Esophagus muscularis mucosa (tissue), 4 donors: ENCODE measurements around the gene CPB2. TPM values are rescaled to one million over a fixed set of nuclear protein-coding genes. Genes with fewer than 3 reads are reported as not detected.

Source experiments
- DNase-seq: peaks from one replicate; pipeline ENCODE4 v3.0.0-alpha.2; 2017; ENCODE audit errors: extremely low spot score
- H3K27ac ChIP-seq, 4 donors: fragments of 200-600 bp; sonication (generic); replicated peaks in 1 of 4; 1 replicate in 3 of 4; 2 replicates in 1 of 4; pipeline ENCODE4 v1.5.1; 2016 to 2019; ENCODE audit warnings: mild to moderate bottlenecking in 1 of 4
- H3K27me3 ChIP-seq, 4 donors: fragments of 200-600 bp; sonication (generic); one replicate each; pipeline versions ENCODE4 v1.5.1 to v1.6.0; 2016 to 2019
- H3K36me3 ChIP-seq, 4 donors: fragments of 200-600 bp; sonication (generic); one replicate each; pipeline ENCODE4 v1.5.1; 2016 to 2019
- H3K4me1 ChIP-seq, 4 donors: fragments of 200-600 bp; sonication (generic); one replicate each; pipeline ENCODE4 v1.5.1; 2016 to 2019
- H3K4me3 ChIP-seq, 4 donors: fragments of 200-600 bp; sonication (generic); 1 replicate in 2 of 4; 2 replicates in 2 of 4; pipeline ENCODE4 v1.5.1; 2016 to 2019; ENCODE audit warnings: mild to moderate bottlenecking in 4 of 4, moderate library complexity in 1 of 4
- H3K9me3 ChIP-seq, 4 donors: fragments of 200-600 bp; sonication (generic); 1 replicate in 3 of 4; 2 replicates in 1 of 4; pipeline ENCODE4 v1.5.1; 2016 to 2019
- EP300 ChIP-seq: sonication (generic); formaldehyde crosslinking; IDR thresholded peaks from one replicate; pipeline ENCODE4 v1.6.1; 2017; ENCODE audit warnings: antibody characterized with exemption
- POLR2A ChIP-seq: fragments of 450-650 bp; IDR thresholded peaks from one replicate; pipeline ENCODE4 v1.6.1; 2017; ENCODE audit warnings: antibody characterized with exemption, moderate library complexity, mild to moderate bottlenecking, low read depth
- POLR2AphosphoS5 ChIP-seq, 2 donors: sonication (generic); formaldehyde crosslinking; IDR thresholded peaks; one replicate each; pipeline ENCODE4 v1.6.1; 2017; ENCODE audit warnings: antibody characterized with exemption in 2 of 2
- WGBS: methylation state at CpG from one replicate; pipeline ENCODE4 v1.1.5; 2018; 5-methylcytosine and 5-hydroxymethylcytosine counted together
- intact Hi-C: fragments of 100-400 bp; cut with DNase I; formaldehyde crosslinking; loops from one replicate; pipeline ENCODE4 v1.15.1; 2023
- total RNA-seq, 4 donors: library from RNA; depleted of rRNA; stranded (reverse); fragments of >200 nt; gene quantifications; one replicate each; pipeline versions ENCODE4 v1.1.0 to v1.2.1, GENCODE V29; 2016
- TF ChIP-seq, protein P1 (sequence below), 3 experiments: fragments of 200-600 bp in 2 of 3; fragments of 450-650 bp in 1 of 3; sonication (generic) in 2 of 3; IDR thresholded peaks; one replicate each; pipeline ENCODE4 v1.5.1; 2017 to 2019; ENCODE audit warnings: antibody characterized with exemption in 3 of 3, mild to moderate bottlenecking in 2 of 3, moderate library complexity in 1 of 3

The CPB2 gene
- total RNA-seq, 4 donors from 2014 or later: not detected

DNA sequence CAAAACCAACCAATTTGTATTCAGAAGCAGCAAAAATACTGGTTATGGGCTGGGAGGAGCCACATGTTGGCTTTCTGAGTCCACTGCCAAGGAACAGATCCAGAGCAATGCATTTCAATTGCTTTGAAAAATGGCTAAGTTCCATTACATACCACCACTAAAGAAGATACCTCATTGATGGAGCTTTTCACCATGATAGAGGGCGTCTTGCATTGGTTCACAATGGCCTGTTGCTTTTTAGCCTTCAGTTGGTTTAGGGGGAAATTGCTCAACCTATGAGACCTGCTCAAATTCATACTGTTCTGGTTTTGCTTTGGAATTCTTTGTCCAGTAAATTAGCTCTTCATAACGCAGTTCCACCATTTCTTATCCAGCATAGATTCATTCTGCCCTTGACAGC is 21.2 kb upstream of the CPB2 start:
- no peaks in the 10 kb centered on the region for H3K4me1 ChIP-seq
- no peak for TF ChIP-seq POLR2AphosphoS5 (IDR thresholded peaks at IDR 0.05)
- TF ChIP-seq EP300: no peak
- no peak for TF ChIP-seq POLR2A
- TF ChIP-seq, protein P1, sequence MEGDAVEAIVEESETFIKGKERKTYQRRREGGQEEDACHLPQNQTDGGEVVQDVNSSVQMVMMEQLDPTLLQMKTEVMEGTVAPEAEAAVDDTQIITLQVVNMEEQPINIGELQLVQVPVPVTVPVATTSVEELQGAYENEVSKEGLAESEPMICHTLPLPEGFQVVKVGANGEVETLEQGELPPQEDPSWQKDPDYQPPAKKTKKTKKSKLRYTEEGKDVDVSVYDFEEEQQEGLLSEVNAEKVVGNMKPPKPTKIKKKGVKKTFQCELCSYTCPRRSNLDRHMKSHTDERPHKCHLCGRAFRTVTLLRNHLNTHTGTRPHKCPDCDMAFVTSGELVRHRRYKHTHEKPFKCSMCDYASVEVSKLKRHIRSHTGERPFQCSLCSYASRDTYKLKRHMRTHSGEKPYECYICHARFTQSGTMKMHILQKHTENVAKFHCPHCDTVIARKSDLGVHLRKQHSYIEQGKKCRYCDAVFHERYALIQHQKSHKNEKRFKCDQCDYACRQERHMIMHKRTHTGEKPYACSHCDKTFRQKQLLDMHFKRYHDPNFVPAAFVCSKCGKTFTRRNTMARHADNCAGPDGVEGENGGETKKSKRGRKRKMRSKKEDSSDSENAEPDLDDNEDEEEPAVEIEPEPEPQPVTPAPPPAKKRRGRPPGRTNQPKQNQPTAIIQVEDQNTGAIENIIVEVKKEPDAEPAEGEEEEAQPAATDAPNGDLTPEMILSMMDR (IDR thresholded peaks at IDR 0.05): no peak
- intact Hi-C loops: no loop called here
- H3K36me3 ChIP-seq: no peaks in the 10 kb centered on the region
- H3K27ac ChIP-seq: no peak overlapping the region
- no peaks in the 10 kb centered on the region for H3K9me3 ChIP-seq
- H3K4me3 ChIP-seq: no peak overlapping the region
- WGBS: 43% methylated on average over 2 of the region's 2 CpGs
- DNase-seq: no peak
- peaks cover 0 to 7% (median 0%) of the 10 kb centered on the region in 4 donors for H3K27me3 ChIP-seq

DNA sequence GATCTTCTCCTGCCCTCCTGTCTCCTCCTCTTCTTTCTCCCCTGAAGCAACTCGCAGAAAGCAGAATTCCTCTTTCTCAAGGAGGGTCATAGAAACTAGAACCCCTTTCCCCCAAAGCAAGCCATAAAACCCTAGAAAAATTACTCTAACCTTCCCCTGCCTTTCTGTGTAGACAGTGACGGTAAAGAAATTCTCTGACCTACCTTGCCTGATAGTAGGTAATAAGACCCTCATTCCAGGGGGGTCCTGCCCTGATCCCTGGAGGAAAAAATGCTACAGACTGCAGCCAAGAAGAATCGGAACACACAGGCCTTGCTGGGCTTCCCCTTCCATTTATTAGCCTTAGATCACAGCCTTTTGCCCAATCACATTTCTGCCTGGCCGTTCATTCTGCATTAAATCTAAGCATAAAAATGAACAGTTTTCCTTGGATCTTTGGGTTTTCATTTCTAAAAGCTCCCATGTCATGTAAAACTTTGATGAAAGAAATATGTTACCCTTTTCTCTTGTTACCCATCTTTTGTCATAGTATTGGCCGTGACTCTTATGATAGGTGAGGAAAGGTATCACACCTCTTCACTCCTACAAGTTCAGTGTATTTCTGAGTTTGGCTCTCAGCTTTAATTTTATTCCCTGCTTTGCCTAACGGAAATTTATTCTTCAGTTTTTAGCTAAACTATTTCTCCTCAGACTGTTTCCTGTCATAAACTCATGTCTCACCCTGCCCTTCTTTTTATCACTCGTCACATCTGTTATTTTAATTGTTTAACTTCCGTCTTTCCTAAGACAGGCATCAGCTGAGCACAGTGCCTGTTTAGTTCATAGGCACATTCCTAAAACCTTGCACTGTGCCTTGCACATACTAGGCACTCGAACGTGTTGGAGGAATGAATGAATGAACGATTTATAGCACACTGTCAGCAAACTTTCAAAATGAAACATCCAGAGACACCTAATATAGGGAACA is 20.4 kb upstream of the CPB2 start:
- Histone ChIP-seq H3K4me1 (no peaks in the 10 kb centered on the region), H3K9me3 (no peaks in the 10 kb centered on the region), H3K4me3 (no peak overlapping the region), H3K36me3 (no peaks in the 10 kb centered on the region), H3K27me3 (peaks cover 0 to 4% (median 0%) of the 10 kb centered on the region in 4 donors), H3K27ac (no peak overlapping the region)
- WGBS: 33% methylated on average over 11 of the region's 11 CpGs
- TF ChIP-seq EP300: no peak
- no peak for TF ChIP-seq POLR2A
- no peak for TF ChIP-seq POLR2AphosphoS5 (IDR thresholded peaks at IDR 0.05)
- TF ChIP-seq, protein P1 (IDR thresholded peaks at IDR 0.05): no peak
- intact Hi-C loops: no loop called here
- DNase-seq: no peak

DNA sequence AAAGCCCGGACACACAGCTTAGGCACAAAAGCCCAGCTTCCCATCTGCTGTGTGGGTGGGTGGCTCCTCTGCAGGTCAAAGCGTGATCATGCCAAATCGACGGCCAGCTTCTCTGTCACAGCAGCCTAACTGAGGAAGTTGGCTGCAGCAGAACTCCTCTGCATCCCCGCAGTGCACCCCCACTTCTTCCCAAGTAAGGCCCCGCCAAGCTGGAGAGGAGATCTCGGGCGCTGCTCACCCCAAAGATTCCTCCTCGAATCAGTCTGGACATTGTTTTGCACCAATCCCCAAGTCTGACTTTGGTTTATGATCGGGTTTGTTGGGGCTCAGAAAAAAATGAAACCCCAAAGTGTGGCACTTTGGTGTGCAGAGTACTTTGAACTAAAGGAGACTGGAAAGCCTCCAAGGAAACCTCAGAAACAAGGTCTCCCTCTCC is 19.7 kb upstream of the CPB2 start:
- H3K9me3 ChIP-seq: no peaks in the 10 kb centered on the region
- H3K36me3 ChIP-seq: no peaks in the 10 kb centered on the region
- WGBS: 81% methylated on average over 9 of the region's 10 CpGs
- no peak for DNase-seq
- TF ChIP-seq POLR2AphosphoS5 (IDR thresholded peaks at IDR 0.05) (no peak), EP300 (no peak), POLR2A (no peak)
- TF ChIP-seq, protein P1 (IDR thresholded peaks at IDR 0.05): no peak
- no peaks in the 10 kb centered on the region for H3K27me3 ChIP-seq
- intact Hi-C loops: no loop called here
- no peaks in the 10 kb centered on the region for H3K4me1 ChIP-seq
- H3K27ac ChIP-seq: no peak overlapping the region
- no peak overlapping the region for H3K4me3 ChIP-seq

DNA sequence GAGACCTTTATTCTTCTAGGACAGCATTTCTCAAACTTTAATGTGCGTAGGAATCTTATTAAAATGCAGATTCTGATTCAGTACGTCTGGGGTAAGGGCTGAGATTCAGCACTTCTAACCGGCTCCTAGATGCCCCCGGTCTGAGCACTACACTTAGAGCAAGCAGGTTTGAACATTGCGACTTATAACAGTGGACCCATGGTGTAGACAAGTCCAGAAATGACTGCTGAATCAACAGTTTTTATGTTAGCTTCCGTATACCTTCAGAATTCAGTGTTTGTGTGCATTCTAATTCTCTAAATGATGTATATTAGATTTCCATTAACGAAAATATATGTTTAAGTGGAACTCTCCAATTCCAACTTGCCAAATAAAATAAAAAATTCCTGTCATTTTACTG is 17.5 kb upstream of the CPB2 start:
- TF ChIP-seq POLR2A: no peak
- TF ChIP-seq EP300: no peak
- no peak for TF ChIP-seq POLR2AphosphoS5 (IDR thresholded peaks at IDR 0.05)
- TF ChIP-seq, protein P1 (IDR thresholded peaks at IDR 0.05): no peak
- Histone ChIP-seq H3K4me1 (no peaks in the 10 kb centered on the region), H3K9me3 (no peaks in the 10 kb centered on the region), H3K36me3 (no peaks in the 10 kb centered on the region), H3K27me3 (no peaks in the 10 kb centered on the region), H3K27ac (no peak overlapping the region), H3K4me3 (no peak overlapping the region)
- DNase-seq: no peak
- WGBS: 87% methylated on average over 7 of the region's 7 CpGs
- intact Hi-C loops: no loop called here
